ENCODE measurements around the gene FARS2. TPM values are rescaled to one million over a fixed set of nuclear protein-coding genes. Genes with fewer than 3 reads are reported as not detected.

Gene FARS2
- polyA plus RNA-seq, 3 donors: 12.2 to 21.6 (median 17.7) TPM

- WGBS (ENCODE audit: insufficient coverage): 100% methylated on average over 3 of the region's 4 CpGs
Measured at GRCh38 chr6:5405976-5406375, 144.7 kb downstream of the FARS2 start.

GRCh38 chr6:5411414-5411813 lies 150.1 kb downstream of the FARS2 start:
- Histone ChIP-seq H2AFZ (ENCODE audit: insufficient read depth, low read depth, low read length, poor library complexity, severe bottlenecking) (no peak overlapping the region), H3K27ac (ENCODE audit: low read depth in 1 of 2, low read length in 2 of 2) (no peak overlapping the region), H3K4me1 (ENCODE audit: control insufficient read depth in 1 of 2, insufficient read depth in 2 of 2, low read length in 2 of 2) (no peaks in the 10 kb centered on the region), H3K27me3 (ENCODE audit: control insufficient read depth in 2 of 2, insufficient read depth in 2 of 2, low read length in 2 of 2) (no peaks in the 10 kb centered on the region), H3K4me2 (replicated peaks; ENCODE audit: extremely low read depth, low read length, poor library complexity, severe bottlenecking) (no peak overlapping the region), H3K79me2 (ENCODE audit: insufficient read depth, low read length) (no peaks in the 10 kb centered on the region), H3K9me3 (replicated peaks in 1 of 2; ENCODE audit: control insufficient read depth in 1 of 2, insufficient read depth in 1 of 2, low read length in 2 of 2) (no peaks in the 10 kb centered on the region), H4K20me1 (ENCODE audit: insufficient read depth, low read length) (no peaks in the 10 kb centered on the region), H3K36me3 (replicated peaks in 1 of 2; ENCODE audit: control insufficient read depth in 1 of 2, insufficient read depth in 2 of 2, low read length in 2 of 2) (no peaks in the 10 kb centered on the region), H3K4me3 (replicated peaks in 1 of 3; ENCODE audit: low read depth in 2 of 3, low read length in 3 of 3) (no peak overlapping the region), H3K9ac (ENCODE audit: insufficient read depth, low read length, poor library complexity, severe bottlenecking) (no peak overlapping the region)
- intact Hi-C loops (cut with micrococcal nuclease): no loop called here
- DNase-seq: no peak
- H3K27me3 Mint-ChIP-seq (ENCODE audit: low read depth in 3 of 3): no peaks in the 10 kb centered on the region
- H3K27ac Mint-ChIP-seq: no peak overlapping the region
- no peaks in the 10 kb centered on the region for H3K4me1 Mint-ChIP-seq
- TF ChIP-seq, protein P1, sequence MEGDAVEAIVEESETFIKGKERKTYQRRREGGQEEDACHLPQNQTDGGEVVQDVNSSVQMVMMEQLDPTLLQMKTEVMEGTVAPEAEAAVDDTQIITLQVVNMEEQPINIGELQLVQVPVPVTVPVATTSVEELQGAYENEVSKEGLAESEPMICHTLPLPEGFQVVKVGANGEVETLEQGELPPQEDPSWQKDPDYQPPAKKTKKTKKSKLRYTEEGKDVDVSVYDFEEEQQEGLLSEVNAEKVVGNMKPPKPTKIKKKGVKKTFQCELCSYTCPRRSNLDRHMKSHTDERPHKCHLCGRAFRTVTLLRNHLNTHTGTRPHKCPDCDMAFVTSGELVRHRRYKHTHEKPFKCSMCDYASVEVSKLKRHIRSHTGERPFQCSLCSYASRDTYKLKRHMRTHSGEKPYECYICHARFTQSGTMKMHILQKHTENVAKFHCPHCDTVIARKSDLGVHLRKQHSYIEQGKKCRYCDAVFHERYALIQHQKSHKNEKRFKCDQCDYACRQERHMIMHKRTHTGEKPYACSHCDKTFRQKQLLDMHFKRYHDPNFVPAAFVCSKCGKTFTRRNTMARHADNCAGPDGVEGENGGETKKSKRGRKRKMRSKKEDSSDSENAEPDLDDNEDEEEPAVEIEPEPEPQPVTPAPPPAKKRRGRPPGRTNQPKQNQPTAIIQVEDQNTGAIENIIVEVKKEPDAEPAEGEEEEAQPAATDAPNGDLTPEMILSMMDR (IDR thresholded peaks at IDR 0.05): no peak
- H3K36me3 Mint-ChIP-seq: peaks cover 10 to 15% of the 10 kb centered on the region in 2 donors
- H3K9me3 Mint-ChIP-seq: peaks cover 0 to 3% (median 0%) of the 10 kb centered on the region in 7 donors
- H3K4me3 Mint-ChIP-seq: no peak overlapping the region

More at GRCh38 chr6:5405976-5406375, 144.7 kb downstream of the FARS2 start:
- no peaks in the 10 kb centered on the region for H3K79me2 ChIP-seq (ENCODE audit: insufficient read depth, low read length)
- no peak overlapping the region for H2AFZ ChIP-seq (ENCODE audit: insufficient read depth, low read depth, low read length, poor library complexity, severe bottlenecking)
- H3K9ac ChIP-seq (ENCODE audit: insufficient read depth, low read length, poor library complexity, severe bottlenecking): no peak overlapping the region
- no peaks in the 10 kb centered on the region for H3K27me3 Mint-ChIP-seq (ENCODE audit: low read depth in 3 of 3)
- peaks cover 0 to 10% (median 5%) of the 10 kb centered on the region in 7 donors for H3K9me3 Mint-ChIP-seq
- no peak overlapping the region for H3K4me3 Mint-ChIP-seq
- H3K9me3 ChIP-seq (replicated peaks in 1 of 2; ENCODE audit: control insufficient read depth in 1 of 2, insufficient read depth in 1 of 2, low read length in 2 of 2): no peaks in the 10 kb centered on the region
- no peak overlapping the region for H3K27ac ChIP-seq (ENCODE audit: low read depth in 1 of 2, low read length in 2 of 2)
- no peaks in the 10 kb centered on the region for H3K4me1 ChIP-seq (ENCODE audit: control insufficient read depth in 1 of 2, insufficient read depth in 2 of 2, low read length in 2 of 2)
- H3K36me3 Mint-ChIP-seq: peaks cover 5 to 15% of the 10 kb centered on the region in 2 donors
- DNase-seq: no peak
- H3K4me3 ChIP-seq (replicated peaks in 1 of 3; ENCODE audit: low read depth in 2 of 3, low read length in 3 of 3): no peak overlapping the region
- no peaks in the 10 kb centered on the region for H4K20me1 ChIP-seq (ENCODE audit: insufficient read depth, low read length)
- peaks cover 4% of the 10 kb centered on the region for H3K4me1 Mint-ChIP-seq
- no peak overlapping the region for H3K4me2 ChIP-seq (replicated peaks; ENCODE audit: extremely low read depth, low read length, poor library complexity, severe bottlenecking)
- H3K27ac Mint-ChIP-seq: no peak overlapping the region
- TF ChIP-seq, protein P1 (IDR thresholded peaks at IDR 0.05): no peak
- no peaks in the 10 kb centered on the region for H3K27me3 ChIP-seq (ENCODE audit: control insufficient read depth in 2 of 2, insufficient read depth in 2 of 2, low read length in 2 of 2)
- intact Hi-C loops (cut with micrococcal nuclease): no loop called here
- no peaks in the 10 kb centered on the region for H3K36me3 ChIP-seq (replicated peaks in 1 of 2; ENCODE audit: control insufficient read depth in 1 of 2, insufficient read depth in 2 of 2, low read length in 2 of 2)

Data from CD14-positive monocyte (primary cell).